Stimulated activated naive B cell treated with anti-CD40 and anti-IgM and Interleukin-4, amounts not matched to agents 10 μg/mL and 1 μg/mL and 100 μg/mL, for 72 hours (primary cell): ENCODE measurements around the gene TEKT5.
"Not testable (repeated sequence)": the region's sequence is repeated elsewhere in the genome, so short reads cannot be mapped to it uniquely, and the experiment has no call there.

Experiments used
- ATAC-seq, 2 donors: fragments of 150-1000 bp; cut with Tn5 transposase; replicated peaks; 2 replicates each; pipeline ENCODE4 v1.10.0; 2021; ENCODE audit warnings: moderate library complexity in 1 of 2
- DNase-seq: peaks from one replicate; pipeline ENCODE4 v3.0.0; 2021
- H3K27ac Mint-ChIP-seq: one replicate; pipeline ENCODE4 v1.8.0; 2022; ENCODE audit warnings: mild to moderate bottlenecking, mixed read lengths
- H3K27me3 Mint-ChIP-seq, 2 donors: one replicate each; pipeline ENCODE4 v1.8.0; 2022; ENCODE audit warnings: mixed read lengths in 2 of 2
- H3K36me3 Mint-ChIP-seq, 2 donors: one replicate each; pipeline ENCODE4 v1.8.0; 2022; ENCODE audit warnings: mixed read lengths in 2 of 2, mild to moderate bottlenecking in 1 of 2
- H3K4me1 Mint-ChIP-seq, 2 donors: one replicate each; pipeline ENCODE4 v1.8.0; 2022; ENCODE audit warnings: mixed read lengths in 2 of 2, mild to moderate bottlenecking in 1 of 2
- H3K4me3 Mint-ChIP-seq, 2 donors: one replicate each; pipeline ENCODE4 v1.8.0; 2022; ENCODE audit warnings: mild to moderate bottlenecking in 2 of 2, mixed read lengths in 2 of 2, moderate library complexity in 1 of 2
- H3K9me3 Mint-ChIP-seq, 2 donors: one replicate each; pipeline ENCODE4 v1.8.0; 2022; ENCODE audit warnings: mixed read lengths in 2 of 2, mild to moderate bottlenecking in 1 of 2

Gene TEKT5

GRCh38 chr16:10708969-10709368 is 14.2 kb upstream of the TEKT5 start:
- Mint-ChIP-seq H3K36me3 (no peaks in the 10 kb centered on the region), H3K27ac (no peak overlapping the region), H3K9me3 (no peaks in the 10 kb centered on the region), H3K4me1 (no peaks in the 10 kb centered on the region), H3K27me3 (peaks cover 9 to 16% of the 10 kb centered on the region in 2 donors), H3K4me3 (no peak overlapping the region)
- no peak for DNase-seq
- ATAC-seq: no peak

GRCh38 chr16:10699756-10700155 is 5.0 kb upstream of the TEKT5 start:
- H3K9me3 Mint-ChIP-seq: no peaks in the 10 kb centered on the region
- no peaks in the 10 kb centered on the region for H3K4me1 Mint-ChIP-seq
- DNase-seq: no peak
- H3K36me3 Mint-ChIP-seq: no peaks in the 10 kb centered on the region
- peaks cover 0 to 15% of the 10 kb centered on the region in 2 donors for H3K27me3 Mint-ChIP-seq
- H3K4me3 Mint-ChIP-seq: no peak overlapping the region
- H3K27ac Mint-ChIP-seq: no peak overlapping the region
- no peak for ATAC-seq

GRCh38 chr16:10694306-10694705 is 424 bp downstream of the TEKT5 start:
- Mint-ChIP-seq H3K27me3 (peaks cover 12 to 29% of the 10 kb centered on the region in 2 donors), H3K27ac (no peak overlapping the region), H3K9me3 (peaks cover 3 to 4% of the 10 kb centered on the region in 2 donors), H3K36me3 (peaks cover 0 to 4% of the 10 kb centered on the region in 2 donors), H3K4me1 (peaks cover 0 to 3% of the 10 kb centered on the region in 2 donors), H3K4me3 (no peak overlapping the region)
- no peak for DNase-seq
- no peak for ATAC-seq

- no peak for ATAC-seq
- peaks cover 0 to 3% of the 10 kb centered on the region in 2 donors for H3K4me1 Mint-ChIP-seq
- H3K27me3 Mint-ChIP-seq: peaks cover 12 to 29% of the 10 kb centered on the region in 2 donors
- DNase-seq: no peak
- no peak overlapping the region for H3K27ac Mint-ChIP-seq
- H3K4me3 Mint-ChIP-seq: no peak overlapping the region
- H3K9me3 Mint-ChIP-seq: peaks cover 3 to 4% of the 10 kb centered on the region in 2 donors
- peaks cover 0 to 4% of the 10 kb centered on the region in 2 donors for H3K36me3 Mint-ChIP-seq
Measured at GRCh38 chr16:10693889-10694288, 841 bp downstream of the TEKT5 start.

DNA sequence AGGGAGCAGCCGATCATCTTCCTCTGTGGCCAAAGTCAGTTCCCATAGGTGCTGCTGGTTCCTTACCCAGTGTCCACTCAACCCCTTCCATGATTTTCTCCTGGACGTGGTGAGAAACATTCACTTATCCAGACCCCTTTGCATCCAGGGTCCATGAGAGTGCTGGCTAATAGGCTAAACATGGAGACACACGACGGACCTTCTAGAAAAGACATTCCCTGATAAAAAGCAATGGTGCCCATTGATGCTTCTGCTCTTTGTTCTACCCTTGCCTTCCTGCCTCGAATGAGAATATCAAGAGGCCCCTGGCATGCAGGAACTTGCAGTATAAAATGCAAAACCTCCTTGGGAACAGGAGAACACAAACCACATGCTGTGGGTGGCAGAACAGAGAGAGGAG is 2.3 kb downstream of the TEKT5 start:
- Mint-ChIP-seq H3K27me3 (peaks cover 12 to 29% of the 10 kb centered on the region in 2 donors), H3K9me3 (peaks cover 3 to 4% of the 10 kb centered on the region in 2 donors)

DNA sequence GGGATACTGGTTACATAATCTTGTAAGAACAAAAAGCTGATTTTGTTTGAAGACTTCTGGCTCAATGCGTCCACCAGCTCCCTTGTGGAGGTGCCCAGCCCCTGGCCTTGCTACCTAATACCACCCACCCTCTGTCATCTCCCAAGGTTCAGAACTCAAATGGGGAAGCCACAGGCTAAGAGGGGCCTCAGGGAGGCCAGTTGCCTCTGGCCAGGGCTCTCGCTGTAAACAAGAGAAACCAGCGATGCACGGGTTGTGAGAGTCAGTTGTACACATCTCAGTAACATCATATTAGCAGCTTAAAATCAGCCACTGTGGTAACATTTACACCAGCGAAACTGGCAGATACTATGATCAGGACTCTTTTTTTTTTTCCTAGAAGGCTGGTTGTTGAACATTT is 6.0 kb downstream of the TEKT5 start:
- Mint-ChIP-seq H3K9me3 (peaks cover 3 to 4% of the 10 kb centered on the region in 2 donors), H3K27ac (no peak overlapping the region), H3K27me3 (peaks cover 15 to 22% of the 10 kb centered on the region in 2 donors), H3K36me3 (peaks cover 0 to 4% of the 10 kb centered on the region in 2 donors), H3K4me3 (no peak overlapping the region), H3K4me1 (peaks cover 0 to 3% of the 10 kb centered on the region in 2 donors)
- DNase-seq: no peak
- ATAC-seq: no peak

More for the DNA sequence above, 2.3 kb downstream of the TEKT5 start:
- Mint-ChIP-seq H3K27ac (peak overlapping the region; percentile 31), H3K36me3 (peaks cover 0 to 4% of the 10 kb centered on the region in 2 donors), H3K4me3 (no peak overlapping the region), H3K4me1 (peaks cover 0 to 3% of the 10 kb centered on the region in 2 donors)
- ATAC-seq (no peak), DNase-seq (no peak)

- H3K4me3 Mint-ChIP-seq: no peak overlapping the region
- H3K9me3 Mint-ChIP-seq: peaks cover 3 to 4% of the 10 kb centered on the region in 2 donors
- ATAC-seq (no peak), DNase-seq (no peak)
- peaks cover 0 to 3% of the 10 kb centered on the region in 2 donors for H3K4me1 Mint-ChIP-seq
- peaks cover 15 to 22% of the 10 kb centered on the region in 2 donors for H3K27me3 Mint-ChIP-seq
- H3K27ac Mint-ChIP-seq: no peak overlapping the region
- H3K36me3 Mint-ChIP-seq: peaks cover 0 to 4% of the 10 kb centered on the region in 2 donors
Measured at GRCh38 chr16:10688291-10688690, 6.4 kb downstream of the TEKT5 start.

GRCh38 chr16:10685709-10686108 is 9.0 kb downstream of the TEKT5 start:
- H3K36me3 Mint-ChIP-seq: no peaks in the 10 kb centered on the region
- peaks cover 0 to 3% of the 10 kb centered on the region in 2 donors for H3K4me1 Mint-ChIP-seq
- peaks cover 14 to 33% of the 10 kb centered on the region in 2 donors for H3K27me3 Mint-ChIP-seq
- no peak overlapping the region for H3K4me3 Mint-ChIP-seq
- ATAC-seq (no peak), DNase-seq (no peak)
- H3K9me3 Mint-ChIP-seq: peaks cover 0 to 3% of the 10 kb centered on the region in 2 donors
- H3K27ac Mint-ChIP-seq: no peak overlapping the region

GRCh38 chr16:10684511-10685151 is 10.1 kb downstream of the TEKT5 start:
- no peak for DNase-seq
- peaks cover 0 to under 1% of the 10 kb centered on the region in 2 donors for H3K9me3 Mint-ChIP-seq
- ATAC-seq: no peak
- no peak overlapping the region for H3K27ac Mint-ChIP-seq
- no peak overlapping the region for H3K4me3 Mint-ChIP-seq
- peaks cover 14 to 25% of the 10 kb centered on the region in 2 donors for H3K27me3 Mint-ChIP-seq
- H3K36me3 Mint-ChIP-seq: no peaks in the 10 kb centered on the region
- no peaks in the 10 kb centered on the region for H3K4me1 Mint-ChIP-seq

GRCh38 chr16:10683170-10683569 is 11.6 kb downstream of the TEKT5 start:
- H3K27me3 Mint-ChIP-seq: peaks cover 14 to 25% of the 10 kb centered on the region in 2 donors
- peaks cover 2 to 6% of the 10 kb centered on the region in 2 donors for H3K4me1 Mint-ChIP-seq
- H3K36me3 Mint-ChIP-seq: no peaks in the 10 kb centered on the region
- ATAC-seq (no peak), DNase-seq (no peak)
- no peak overlapping the region for H3K4me3 Mint-ChIP-seq
- H3K9me3 Mint-ChIP-seq: no peaks in the 10 kb centered on the region
- no peak overlapping the region for H3K27ac Mint-ChIP-seq

DNA sequence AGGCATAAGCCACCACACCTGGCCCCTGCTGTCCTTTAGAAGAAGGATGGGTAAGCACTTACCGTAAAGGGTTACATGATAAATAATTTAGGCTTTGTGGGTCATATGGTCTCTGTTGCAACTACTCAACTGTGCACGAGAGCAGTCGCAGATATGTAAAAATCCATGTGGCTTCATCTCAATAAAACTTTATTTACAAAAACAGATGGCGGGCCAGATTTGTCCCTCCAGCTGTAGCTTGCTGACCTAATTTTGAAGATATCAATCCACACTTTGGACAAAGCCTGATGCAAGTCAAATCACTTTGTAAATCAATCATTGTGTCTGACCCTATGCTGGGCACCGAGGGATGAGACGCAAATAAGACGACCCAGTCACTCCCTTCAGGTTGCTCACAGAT is 12.1 kb downstream of the TEKT5 start:
- Mint-ChIP-seq H3K4me1 (peaks cover 2 to 10% of the 10 kb centered on the region in 2 donors), H3K27me3 (peaks cover 14 to 25% of the 10 kb centered on the region in 2 donors), H3K4me3 (no peak overlapping the region), H3K27ac (no peak overlapping the region), H3K36me3 (no peaks in the 10 kb centered on the region), H3K9me3 (no peaks in the 10 kb centered on the region)
- DNase-seq (no peak), ATAC-seq (no peak)

DNA sequence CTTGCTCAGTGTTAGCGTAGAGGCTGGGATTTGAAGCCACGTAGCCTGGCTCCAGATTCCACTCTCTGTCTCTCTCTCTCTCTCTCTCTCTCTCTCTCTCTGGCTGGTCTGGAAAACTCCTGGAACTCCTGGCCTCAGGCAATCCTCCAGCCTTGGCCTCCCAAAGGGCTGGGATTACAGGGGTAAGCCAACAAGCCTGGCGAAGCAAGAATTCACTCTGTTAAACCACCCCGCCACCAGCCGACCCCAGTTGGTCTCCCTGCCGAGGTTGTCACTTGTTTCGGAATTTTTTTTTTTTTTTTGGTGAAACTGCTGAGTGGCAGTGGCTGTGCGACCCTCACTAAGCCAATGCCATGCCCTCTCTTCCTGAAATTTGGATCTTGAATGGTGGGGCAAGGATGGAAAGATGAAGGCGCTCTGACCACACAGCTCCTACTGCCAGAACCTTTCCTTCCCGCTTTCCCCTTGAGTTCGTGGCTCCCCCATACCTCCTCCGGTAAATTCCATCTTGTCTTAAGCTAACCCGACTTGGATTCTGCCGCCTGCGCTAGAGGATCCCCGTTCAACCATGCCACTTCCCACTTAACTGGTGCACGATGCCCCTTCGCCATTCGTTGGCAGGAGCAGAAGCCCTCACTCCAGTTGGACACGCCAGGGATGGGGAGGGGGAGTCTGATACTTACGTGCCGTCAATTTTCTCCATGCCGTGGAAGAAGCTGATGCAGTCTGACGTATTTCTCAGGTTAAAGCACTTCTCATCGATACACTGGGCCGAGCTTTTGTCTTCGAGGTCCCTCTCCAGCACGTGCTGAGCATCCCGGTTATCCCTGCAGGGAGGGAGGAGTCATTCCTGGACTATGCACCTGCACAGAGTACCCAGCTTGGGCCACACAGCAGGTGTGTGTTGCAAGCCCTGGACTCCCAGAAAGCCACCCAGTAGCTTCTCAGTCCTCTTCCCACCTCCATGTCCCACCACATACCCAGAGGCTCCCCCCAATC is 13.1 kb downstream of the TEKT5 start:
- Mint-ChIP-seq H3K4me3 (no peak overlapping the region), H3K36me3 (no peaks in the 10 kb centered on the region), H3K4me1 (peaks cover 3 to 19% of the 10 kb centered on the region in 2 donors), H3K9me3 (no peaks in the 10 kb centered on the region), H3K27ac (no peak overlapping the region), H3K27me3 (peaks cover 14 to 30% of the 10 kb centered on the region in 2 donors)
- DNase-seq (no peak), ATAC-seq (no peak)

DNA sequence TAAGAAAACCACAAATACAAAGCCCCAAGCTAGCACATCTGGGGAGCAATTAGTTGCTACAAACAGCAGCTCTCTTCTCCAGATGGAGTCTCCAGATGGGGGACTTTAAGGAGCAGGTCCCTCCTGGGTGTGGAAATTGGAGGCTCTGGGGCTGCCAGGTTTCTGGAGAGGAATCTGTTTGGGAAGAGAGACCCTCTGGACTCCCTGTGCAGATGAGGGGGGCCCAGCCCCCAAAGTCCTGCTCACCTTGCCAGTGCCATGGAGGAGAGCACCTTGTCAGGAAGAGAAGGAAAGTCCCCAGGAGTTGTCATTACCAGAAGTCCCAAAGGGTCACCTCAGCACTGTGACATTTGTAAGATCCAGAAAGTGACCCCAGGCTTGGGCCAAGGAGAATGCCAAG is 14.8 kb downstream of the TEKT5 start:
- no peak for DNase-seq
- no peaks in the 10 kb centered on the region for H3K36me3 Mint-ChIP-seq
- ATAC-seq: no peak

DNA sequence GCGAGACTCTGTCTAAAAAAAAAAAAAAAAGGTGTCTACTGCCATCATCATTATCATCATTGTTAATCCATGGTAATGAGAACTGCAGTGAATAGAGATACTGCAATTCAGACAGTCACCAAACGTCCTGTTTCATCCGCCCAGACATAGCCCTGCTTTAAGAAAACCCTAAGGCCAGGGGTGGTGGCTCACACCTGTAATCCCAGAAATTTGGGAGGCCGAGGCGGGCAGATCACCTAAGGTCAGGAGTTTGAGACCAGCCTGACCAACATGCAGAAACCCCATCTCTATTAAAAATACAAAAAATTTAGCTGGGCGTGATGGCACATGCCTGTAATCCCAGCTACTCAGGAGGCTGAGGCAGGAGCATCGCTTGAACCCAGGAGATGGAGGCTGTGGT is 15.3 kb downstream of the TEKT5 start:
- not testable (repeated sequence) for H3K9me3 Mint-ChIP-seq, H3K36me3 Mint-ChIP-seq, ATAC-seq, H3K4me3 Mint-ChIP-seq, DNase-seq, H3K27ac Mint-ChIP-seq
- peaks cover 6 to 22% of the 10 kb centered on the region in 2 donors for H3K27me3 Mint-ChIP-seq
- H3K4me1 Mint-ChIP-seq: peaks cover 3 to 19% of the 10 kb centered on the region in 2 donors

More for the DNA sequence above, 14.8 kb downstream of the TEKT5 start:
- no peak overlapping the region for H3K27ac Mint-ChIP-seq
- no peak overlapping the region for H3K4me3 Mint-ChIP-seq
- no peaks in the 10 kb centered on the region for H3K9me3 Mint-ChIP-seq
- H3K4me1 Mint-ChIP-seq: peaks cover 3 to 19% of the 10 kb centered on the region in 2 donors
- H3K27me3 Mint-ChIP-seq: peaks cover 6 to 22% of the 10 kb centered on the region in 2 donors
